ENCODE measurements around the gene EPHA2. TPM values are rescaled to one million over a fixed set of nuclear protein-coding genes. Genes with fewer than 3 reads are reported as not detected.

The EPHA2 gene
- total and polyA plus RNA-seq, 12 donors: 0.83 to 49.5 (median 14.8) TPM

DNA sequence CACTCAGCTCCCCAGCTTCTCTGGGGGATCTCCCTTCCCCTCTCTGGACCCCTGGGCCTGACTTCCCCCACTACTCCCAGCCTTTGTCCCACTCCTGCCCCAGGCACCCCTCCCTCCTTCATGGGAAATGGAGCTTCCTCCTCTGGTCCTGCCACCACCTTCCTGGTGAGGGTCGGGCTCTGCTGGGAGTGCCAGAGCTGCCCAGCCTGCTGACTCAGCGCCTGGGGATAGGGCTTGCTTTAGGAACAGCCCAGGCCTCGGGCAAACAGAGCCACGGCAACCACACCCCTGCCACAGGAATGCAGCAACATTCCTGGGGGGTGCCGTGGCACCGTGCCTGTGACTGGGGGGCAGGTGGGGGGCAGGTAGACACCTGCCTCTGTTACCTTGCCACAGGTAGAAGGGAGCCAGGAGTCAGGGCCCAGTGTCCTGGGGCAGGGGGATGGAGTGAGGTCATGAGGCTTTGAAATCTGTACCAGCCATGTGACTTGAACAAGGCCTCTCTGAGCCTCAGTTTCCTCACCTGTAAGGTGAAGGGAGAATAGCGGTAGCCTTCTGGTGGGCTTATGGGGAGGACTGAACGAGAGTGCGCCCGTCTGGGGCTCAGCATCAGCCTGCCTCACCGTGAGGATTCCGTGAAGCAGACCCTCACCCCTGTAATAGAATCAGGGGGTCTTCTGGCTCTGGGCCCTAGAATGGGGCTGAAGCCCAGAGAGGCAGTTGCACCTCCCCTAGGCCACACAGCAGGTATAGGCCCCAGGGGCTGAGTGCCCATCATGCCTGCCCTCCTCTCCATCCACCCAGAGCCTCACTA is 17.8 kb upstream of the EPHA2 start:
- 5 to 62% (median 39%) methylated on average over 4 to 12 of the region's 12 CpGs for WGBS, 4 donors
- Histone ChIP-seq H3K4me1 (replicated peaks in 1 of 2) (peaks cover 29 to 46% of the 10 kb centered on the region in 2 donors), H3K9me3 (replicated peaks in 1 of 3) (no peaks in the 10 kb centered on the region), H3K27me3 (no peaks in the 10 kb centered on the region), H3K27ac (peak overlapping the region; percentile 19 to 94 (median 87)), H3K4me3 (no peak overlapping the region), H3K36me3 (replicated peaks in 1 of 2) (no peaks in the 10 kb centered on the region)
- TF ChIP-seq POLR2A (IDR thresholded peaks at IDR 0.05): no peak
- TF ChIP-seq, protein P1, sequence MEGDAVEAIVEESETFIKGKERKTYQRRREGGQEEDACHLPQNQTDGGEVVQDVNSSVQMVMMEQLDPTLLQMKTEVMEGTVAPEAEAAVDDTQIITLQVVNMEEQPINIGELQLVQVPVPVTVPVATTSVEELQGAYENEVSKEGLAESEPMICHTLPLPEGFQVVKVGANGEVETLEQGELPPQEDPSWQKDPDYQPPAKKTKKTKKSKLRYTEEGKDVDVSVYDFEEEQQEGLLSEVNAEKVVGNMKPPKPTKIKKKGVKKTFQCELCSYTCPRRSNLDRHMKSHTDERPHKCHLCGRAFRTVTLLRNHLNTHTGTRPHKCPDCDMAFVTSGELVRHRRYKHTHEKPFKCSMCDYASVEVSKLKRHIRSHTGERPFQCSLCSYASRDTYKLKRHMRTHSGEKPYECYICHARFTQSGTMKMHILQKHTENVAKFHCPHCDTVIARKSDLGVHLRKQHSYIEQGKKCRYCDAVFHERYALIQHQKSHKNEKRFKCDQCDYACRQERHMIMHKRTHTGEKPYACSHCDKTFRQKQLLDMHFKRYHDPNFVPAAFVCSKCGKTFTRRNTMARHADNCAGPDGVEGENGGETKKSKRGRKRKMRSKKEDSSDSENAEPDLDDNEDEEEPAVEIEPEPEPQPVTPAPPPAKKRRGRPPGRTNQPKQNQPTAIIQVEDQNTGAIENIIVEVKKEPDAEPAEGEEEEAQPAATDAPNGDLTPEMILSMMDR (IDR thresholded peaks at IDR 0.05): peak in 1 of 6 experiments; percentile 2
- peak in 6 of 7 donors; percentile 69 to 81 (median 76) for DNase-seq
- intact Hi-C loops (cut with DNase I): no loop called here

DNA sequence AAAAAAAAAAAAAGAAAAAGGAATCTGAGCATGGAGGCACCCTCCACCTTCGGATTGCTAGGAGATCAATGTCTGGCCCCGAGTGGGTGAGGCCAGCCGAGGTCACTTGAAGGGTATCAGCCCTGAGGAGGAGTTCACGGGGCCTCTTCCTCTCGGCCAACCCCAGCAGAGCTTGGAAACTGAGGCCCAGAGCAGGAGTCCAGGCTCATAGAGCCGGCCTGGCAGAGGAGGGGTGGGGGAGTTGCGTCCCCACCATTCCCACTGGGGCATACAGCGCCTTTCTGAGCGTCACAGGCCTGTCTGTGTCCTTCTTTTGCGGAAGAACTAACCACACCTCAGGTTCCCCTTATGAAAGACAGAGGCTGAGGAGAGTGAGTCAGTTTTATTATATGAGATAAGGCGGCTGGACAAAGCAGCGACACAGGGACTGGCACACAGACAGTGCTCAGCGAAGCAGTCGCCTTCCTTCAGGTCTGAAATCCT is 17.1 kb upstream of the EPHA2 start:
- H3K4me3 ChIP-seq: no peak overlapping the region
- H3K9me3 ChIP-seq (replicated peaks in 1 of 3): no peaks in the 10 kb centered on the region
- no peaks in the 10 kb centered on the region for H3K27me3 ChIP-seq
- intact Hi-C loops (cut with DNase I): no loop called here
- peak in 6 of 7 donors; percentile 62 to 73 (median 72) for DNase-seq
- peak overlapping the region; percentile 19 to 94 (median 87) for H3K27ac ChIP-seq
- H3K36me3 ChIP-seq (replicated peaks in 1 of 2): no peaks in the 10 kb centered on the region
- TF ChIP-seq, protein P1 (IDR thresholded peaks at IDR 0.05): no peak
- peak in 1 of 2 donors; percentile 72 for TF ChIP-seq POLR2A (IDR thresholded peaks at IDR 0.05)
- 30 to 51% (median 45%) methylated on average over 9 to 14 of the region's 14 CpGs for WGBS, 4 donors
- peaks cover 29 to 47% of the 10 kb centered on the region in 2 donors for H3K4me1 ChIP-seq (replicated peaks in 1 of 2)

DNA sequence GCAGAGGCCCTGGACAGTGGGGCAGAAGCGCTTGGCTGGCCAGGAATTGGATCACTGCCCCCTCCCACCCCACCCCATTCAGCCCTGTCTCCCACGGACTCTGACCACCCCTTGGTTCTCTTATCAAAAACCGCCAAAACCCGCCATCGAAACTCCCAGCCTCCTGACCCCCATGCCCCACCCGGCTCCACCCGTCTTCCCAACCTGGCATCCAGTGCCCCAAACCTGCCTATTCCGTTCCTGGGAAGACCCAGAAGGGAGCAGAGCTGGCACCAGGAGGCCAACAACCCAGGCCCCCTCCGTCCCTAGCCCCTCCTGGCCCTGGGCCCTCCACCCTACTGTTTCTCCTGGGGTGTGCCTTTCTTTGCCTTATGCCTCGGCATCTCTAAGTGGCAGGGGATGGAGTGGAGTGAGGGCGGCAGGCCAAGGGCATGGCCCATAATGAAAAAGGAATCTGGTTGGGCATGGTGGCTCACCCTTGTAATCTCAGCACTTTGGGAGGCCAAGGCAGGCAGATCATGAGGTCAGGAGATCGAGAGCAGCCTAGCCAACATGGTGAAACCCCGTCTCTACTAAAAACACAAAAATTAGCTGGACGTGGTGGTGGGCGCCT is 16.5 kb upstream of the EPHA2 start:
- intact Hi-C loops (cut with DNase I): no loop called here
- Histone ChIP-seq H3K4me1 (replicated peaks in 1 of 2) (peaks cover 35 to 54% of the 10 kb centered on the region in 2 donors), H3K36me3 (replicated peaks in 1 of 2) (no peaks in the 10 kb centered on the region), H3K27ac (no peak overlapping the region), H3K27me3 (no peaks in the 10 kb centered on the region), H3K9me3 (replicated peaks in 1 of 3) (no peaks in the 10 kb centered on the region), H3K4me3 (no peak overlapping the region)
- no peak for TF ChIP-seq POLR2A (IDR thresholded peaks at IDR 0.05)
- TF ChIP-seq, protein P1 (IDR thresholded peaks at IDR 0.05): no peak
- 91 to 98% (median 95%) methylated on average over 14 to 15 of the region's 15 CpGs for WGBS, 4 donors
- DNase-seq: no peak

All from adrenal gland (tissue), 12 donors.